ENCODE results near the gene OR2AG2. TPM values are rescaled to one million over a fixed set of nuclear protein-coding genes. Genes with fewer than 3 reads are reported as not detected.

The OR2AG2 gene
- polyA plus RNA-seq, 1 donor from 2014 or later, result not detected

- no peak overlapping the region for H3K27ac ChIP-seq (ENCODE audit: low read length)
- no peaks in the 10 kb centered on the region for H3F3A ChIP-seq (ENCODE audit: insufficient read depth, low read length, poor library complexity, severe bottlenecking)
- H3K9me2 ChIP-seq (ENCODE audit: insufficient read depth, low read length), result no peaks in the 10 kb centered on the region
- no peaks in the 10 kb centered on the region for H4K20me1 ChIP-seq (ENCODE audit: insufficient read depth)
- no peak overlapping the region for H3K4me2 ChIP-seq (ENCODE audit: low read length)
- H3K27me3 ChIP-seq (ENCODE audit: insufficient read depth, low read depth, low read length), result no peaks in the 10 kb centered on the region
- H3K9ac ChIP-seq (ENCODE audit: low read length), result no peak overlapping the region
- no peak overlapping the region for H3K4me3 ChIP-seq (ENCODE audit: low read length)
- no peak overlapping the region for H2AFZ ChIP-seq (ENCODE audit: low read depth, low read length)
- no peaks in the 10 kb centered on the region for H3K36me3 ChIP-seq (ENCODE audit: insufficient read depth, low read length)
- no peaks in the 10 kb centered on the region for H3K79me2 ChIP-seq (replicated peaks; ENCODE audit: insufficient read depth, low read length)
- TF ChIP-seq EZH2 (IDR thresholded peaks at IDR 0.05; ENCODE audit: borderline replicate concordance, insufficient read depth, low read length, poor library complexity, severe bottlenecking) (no peak), TAF1 (IDR thresholded peaks at IDR 0.05; ENCODE audit: low read depth) (no peak), RAD21 (conservative IDR thresholded peaks at IDR 0.05) (no peak), CTCF (IDR thresholded peaks at IDR 0.05; ENCODE audit: poor library complexity, severe bottlenecking) (no peak), REST (IDR thresholded peaks at IDR 0.05; ENCODE audit: borderline replicate concordance) (no peak), POLR2AphosphoS5 (IDR thresholded peaks at IDR 0.05) (no peak), MXI1 (conservative IDR thresholded peaks at IDR 0.05; ENCODE audit: poor library complexity, severe bottlenecking) (no peak), EP300 (conservative IDR thresholded peaks at IDR 0.05; ENCODE audit: poor library complexity, severe bottlenecking) (no peak), SMC3 (conservative IDR thresholded peaks at IDR 0.05; ENCODE audit: poor library complexity) (no peak)
- no peaks in the 10 kb centered on the region for H3K9me3 ChIP-seq (ENCODE audit: low read length)
These were observed 26.2 kb downstream of the OR2AG2 start for GRCh38 chr11:6745465-6746015.

- Histone ChIP-seq H3K4me2 (ENCODE audit: low read length) (no peak overlapping the region), H3K27me3 (ENCODE audit: insufficient read depth, low read depth, low read length) (no peaks in the 10 kb centered on the region), H3K9me2 (ENCODE audit: insufficient read depth, low read length) (no peaks in the 10 kb centered on the region), H3K79me2 (replicated peaks; ENCODE audit: insufficient read depth, low read length) (no peaks in the 10 kb centered on the region), H2AFZ (ENCODE audit: low read depth, low read length) (no peak overlapping the region), H4K20me1 (ENCODE audit: insufficient read depth) (no peaks in the 10 kb centered on the region), H3K4me3 (ENCODE audit: low read length) (no peak overlapping the region), H3K9ac (ENCODE audit: low read length) (no peak overlapping the region), H3K36me3 (ENCODE audit: insufficient read depth, low read length) (no peaks in the 10 kb centered on the region), H3K27ac (ENCODE audit: low read length) (no peak overlapping the region), H3F3A (ENCODE audit: insufficient read depth, low read length, poor library complexity, severe bottlenecking) (no peaks in the 10 kb centered on the region), H3K9me3 (ENCODE audit: low read length) (no peaks in the 10 kb centered on the region)
- TF ChIP-seq TAF1 (IDR thresholded peaks at IDR 0.05; ENCODE audit: low read depth) (no peak), POLR2AphosphoS5 (IDR thresholded peaks at IDR 0.05) (no peak), RAD21 (conservative IDR thresholded peaks at IDR 0.05) (no peak), EP300 (conservative IDR thresholded peaks at IDR 0.05; ENCODE audit: poor library complexity, severe bottlenecking) (no peak), EZH2 (IDR thresholded peaks at IDR 0.05; ENCODE audit: borderline replicate concordance, insufficient read depth, low read length, poor library complexity, severe bottlenecking) (no peak), CTCF (IDR thresholded peaks at IDR 0.05; ENCODE audit: poor library complexity, severe bottlenecking) (no peak), SMC3 (conservative IDR thresholded peaks at IDR 0.05; ENCODE audit: poor library complexity) (no peak), MXI1 (conservative IDR thresholded peaks at IDR 0.05; ENCODE audit: poor library complexity, severe bottlenecking) (no peak), REST (IDR thresholded peaks at IDR 0.05; ENCODE audit: borderline replicate concordance) (no peak)
These were observed 26.8 kb downstream of the OR2AG2 start for GRCh38 chr11:6745018-6745417.

Measured in neural cell (in vitro differentiated cells).